Mucosa of stomach (tissue), 1 donor: ENCODE measurements around the gene UBE4B.
"Not testable (repeated sequence)": the region's sequence is repeated elsewhere in the genome, so short reads cannot be mapped to it uniquely, and the experiment has no call there.

ENCODE experiments used
- H3K27me3 ChIP-seq: one replicate; pipeline ENCODE4 v1.7.0; 2013; ENCODE audit warnings: mild to moderate bottlenecking, low read length; ENCODE audit not compliant: control insufficient read depth, insufficient read depth
- H3K36me3 ChIP-seq: one replicate; pipeline ENCODE4 v1.7.0; 2013; ENCODE audit warnings: low read length; ENCODE audit not compliant: control insufficient read depth, insufficient read depth
- H3K4me1 ChIP-seq: one replicate; pipeline ENCODE4 v1.7.0; 2013; ENCODE audit warnings: mild to moderate bottlenecking, low read length; ENCODE audit not compliant: control insufficient read depth, insufficient read depth
- H3K4me3 ChIP-seq: one replicate; pipeline ENCODE4 v1.7.0; 2013; ENCODE audit warnings: low read length
- H3K9ac ChIP-seq: one replicate; pipeline ENCODE4 v1.7.0; 2013; ENCODE audit warnings: mild to moderate bottlenecking, low read length, moderate library complexity
- H3K9me3 ChIP-seq: one replicate; pipeline ENCODE4 v1.7.0; 2013; ENCODE audit warnings: mild to moderate bottlenecking, low read length, moderate library complexity; ENCODE audit not compliant: control insufficient read depth
- donor health status: Pancreatic carcinoma.

The UBE4B gene

GRCh38 chr1:10032590-10033358 is at the start of gene UBE4B:
UBE4B (plus strand) TSS chr1:10032958; CDS start chr1:10033671, 713 bp downstream.
- Histone ChIP-seq H3K4me1 (peaks cover 6% of the 10 kb centered on the region), H3K27me3 (no peaks in the 10 kb centered on the region), H3K9ac (peak within 1 kb of the TSS; percentile 95), H3K4me3 (peak within 1 kb of the TSS; percentile 98), H3K36me3 (no peaks in the 10 kb centered on the region), H3K9me3 (no peaks in the 10 kb centered on the region)

GRCh38 chr1:9984253-9984652 is 48.5 kb upstream of the UBE4B start:
- no peaks in the 10 kb centered on the region for H3K27me3 ChIP-seq
- no peak overlapping the region for H3K4me3 ChIP-seq
- peaks cover 5% of the 10 kb centered on the region for H3K36me3 ChIP-seq
- no peaks in the 10 kb centered on the region for H3K4me1 ChIP-seq
- no peaks in the 10 kb centered on the region for H3K9me3 ChIP-seq
- no peak overlapping the region for H3K9ac ChIP-seq

- H3K36me3 ChIP-seq: peaks cover 5% of the 10 kb centered on the region
- no peaks in the 10 kb centered on the region for H3K27me3 ChIP-seq
- H3K4me1 ChIP-seq: no peaks in the 10 kb centered on the region
- H3K9ac ChIP-seq: no peak overlapping the region
- H3K4me3 ChIP-seq: no peak overlapping the region
- H3K9me3 ChIP-seq: no peaks in the 10 kb centered on the region
These were observed 47.8 kb upstream of the UBE4B start for GRCh38 chr1:9985001-9985400.

- H3K9me3 ChIP-seq: no peaks in the 10 kb centered on the region
- no peaks in the 10 kb centered on the region for H3K4me1 ChIP-seq
- H3K36me3 ChIP-seq: no peaks in the 10 kb centered on the region
- H3K27me3 ChIP-seq: no peaks in the 10 kb centered on the region
- H3K4me3 ChIP-seq: no peak overlapping the region
- H3K9ac ChIP-seq: no peak overlapping the region
These were observed 43.0 kb upstream of the UBE4B start for GRCh38 chr1:9989773-9990172.

GRCh38 chr1:9990944-9991343 is 41.8 kb upstream of the UBE4B start:
- no peaks in the 10 kb centered on the region for H3K9me3 ChIP-seq
- no peaks in the 10 kb centered on the region for H3K36me3 ChIP-seq
- H3K4me1 ChIP-seq: no peaks in the 10 kb centered on the region
- H3K27me3 ChIP-seq: peaks cover 3% of the 10 kb centered on the region
- H3K9ac ChIP-seq: no peak overlapping the region
- no peak overlapping the region for H3K4me3 ChIP-seq

- Histone ChIP-seq H3K27me3 (peaks cover 20% of the 10 kb centered on the region), H3K9me3 (no peaks in the 10 kb centered on the region), H3K4me3 (no peak overlapping the region), H3K4me1 (no peaks in the 10 kb centered on the region), H3K9ac (no peak overlapping the region), H3K36me3 (no peaks in the 10 kb centered on the region)
These were observed 39.8 kb upstream of the UBE4B start for GRCh38 chr1:9992910-9993309.

- H3K27me3 ChIP-seq: peaks cover 26% of the 10 kb centered on the region
- H3K4me1 ChIP-seq: no peaks in the 10 kb centered on the region
These were observed 39.1 kb upstream of the UBE4B start for GRCh38 chr1:9993561-9994075.

GRCh38 chr1:9996624-9997582 is 35.9 kb upstream of the UBE4B start, which contains the start of gene RBP7:
RBP7 (plus strand) TSS chr1:9997228; CDS start chr1:9997259, 31 bp downstream.
- Histone ChIP-seq H3K9ac (no peak within 1 kb of the TSS), H3K4me3 (no peak within 1 kb of the TSS), H3K9me3 (no peaks in the 10 kb centered on the region), H3K4me1 (no peaks in the 10 kb centered on the region), H3K27me3 (peaks cover 31% of the 10 kb centered on the region), H3K36me3 (no peaks in the 10 kb centered on the region)

More at GRCh38 chr1:9993561-9994075, 39.1 kb upstream of the UBE4B start:
- H3K9me3 ChIP-seq: no peaks in the 10 kb centered on the region
- no peaks in the 10 kb centered on the region for H3K36me3 ChIP-seq
- H3K9ac ChIP-seq: no peak overlapping the region
- H3K4me3 ChIP-seq: no peak overlapping the region

- no peaks in the 10 kb centered on the region for H3K4me1 ChIP-seq
- H3K36me3 ChIP-seq: no peaks in the 10 kb centered on the region
- H3K27me3 ChIP-seq: peaks cover 27% of the 10 kb centered on the region
- H3K9me3 ChIP-seq: no peaks in the 10 kb centered on the region
- no peak overlapping the region for H3K4me3 ChIP-seq
- no peak overlapping the region for H3K9ac ChIP-seq
These were observed 31.6 kb upstream of the UBE4B start for GRCh38 chr1:10001016-10001665.

GRCh38 chr1:10005248-10005647 is 27.5 kb upstream of the UBE4B start:
- H3K4me1 ChIP-seq, H3K9me3 ChIP-seq, H3K4me3 ChIP-seq, H3K9ac ChIP-seq, H3K27me3 ChIP-seq, H3K36me3 ChIP-seq: not testable (repeated sequence)

GRCh38 chr1:10007169-10007568 is 25.6 kb upstream of the UBE4B start:
- Histone ChIP-seq H3K27me3 (no peaks in the 10 kb centered on the region), H3K9me3 (no peaks in the 10 kb centered on the region), H3K9ac (no peak overlapping the region), H3K4me1 (no peaks in the 10 kb centered on the region), H3K36me3 (no peaks in the 10 kb centered on the region), H3K4me3 (no peak overlapping the region)
